Hippocampal formation (tissue), 2 donors: ENCODE data around the gene IGF2.
"Not testable (repeated sequence)": the region's sequence is repeated elsewhere in the genome, so short reads cannot be mapped to it uniquely, and the experiment has no call there.

Experiments used
- DNase-seq, 2 donors: peaks; one replicate each; lab custom pipeline; 2025; lab: John Stamatoyannopoulos, UW

The IGF2 gene

DNA sequence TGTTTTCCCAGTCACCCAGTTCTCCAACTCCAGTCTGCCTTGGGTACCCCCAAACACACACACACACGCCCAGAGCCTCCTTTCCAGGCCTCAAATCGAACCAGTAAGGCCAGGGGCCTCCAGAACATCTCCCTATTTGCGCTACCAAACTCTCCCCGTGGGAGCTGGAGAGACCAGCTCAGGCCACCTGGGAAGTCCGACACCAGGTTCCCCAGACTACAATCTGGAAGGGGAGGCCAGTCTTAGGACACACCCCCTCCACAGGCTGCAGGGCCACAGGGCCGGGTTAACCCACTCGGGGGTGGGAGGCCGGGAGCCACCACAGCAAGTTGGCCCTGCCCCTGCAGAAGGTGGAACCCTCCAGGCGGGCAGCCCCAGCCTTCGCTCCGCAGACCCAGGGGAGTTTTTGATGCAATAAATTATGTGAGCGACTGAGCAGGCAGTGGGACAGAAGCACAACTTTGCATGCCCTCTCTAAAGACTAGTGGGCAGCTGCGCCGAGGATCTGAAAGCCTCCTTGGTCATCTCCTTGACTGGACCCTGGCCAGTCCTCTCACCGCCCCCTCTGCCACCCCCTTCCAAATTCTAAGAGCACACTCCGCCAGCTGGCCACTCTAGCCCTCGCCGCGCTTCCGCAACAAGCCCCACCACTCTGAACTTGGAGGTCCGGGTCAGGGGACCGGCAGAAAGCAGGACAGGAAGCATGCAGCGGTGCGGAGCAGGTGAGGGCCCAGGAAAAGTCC is 2.8 kb downstream of the IGF2 start:
- DNase-seq = no peak

DNA sequence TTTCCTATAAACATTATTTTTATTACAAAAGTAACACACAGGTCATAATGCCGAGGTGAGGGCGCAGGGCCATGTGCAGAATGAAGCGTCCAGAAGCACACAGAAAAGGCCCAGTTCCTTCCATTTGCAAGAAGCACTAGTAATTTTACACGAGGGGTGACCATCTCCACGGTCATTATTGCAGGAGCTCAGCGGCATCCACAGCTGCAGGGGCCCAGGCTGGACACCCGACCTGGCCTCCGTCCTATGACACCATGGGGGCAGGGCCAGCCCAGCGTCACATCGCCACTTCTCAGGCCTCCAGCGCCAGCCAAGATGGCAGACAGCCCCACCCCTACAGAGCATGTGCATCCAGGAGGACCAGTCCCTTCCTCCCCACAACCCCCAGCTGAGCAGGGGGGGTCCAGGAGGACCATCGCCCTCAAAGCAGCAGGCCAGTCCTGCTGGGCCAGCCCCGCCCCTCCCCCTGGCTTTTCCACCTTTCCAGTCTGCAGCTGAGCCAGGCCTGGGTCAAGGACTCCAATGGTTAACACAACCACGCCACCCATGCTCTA is 3.5 kb downstream of the IGF2 start:
- no peak for DNase-seq

DNA sequence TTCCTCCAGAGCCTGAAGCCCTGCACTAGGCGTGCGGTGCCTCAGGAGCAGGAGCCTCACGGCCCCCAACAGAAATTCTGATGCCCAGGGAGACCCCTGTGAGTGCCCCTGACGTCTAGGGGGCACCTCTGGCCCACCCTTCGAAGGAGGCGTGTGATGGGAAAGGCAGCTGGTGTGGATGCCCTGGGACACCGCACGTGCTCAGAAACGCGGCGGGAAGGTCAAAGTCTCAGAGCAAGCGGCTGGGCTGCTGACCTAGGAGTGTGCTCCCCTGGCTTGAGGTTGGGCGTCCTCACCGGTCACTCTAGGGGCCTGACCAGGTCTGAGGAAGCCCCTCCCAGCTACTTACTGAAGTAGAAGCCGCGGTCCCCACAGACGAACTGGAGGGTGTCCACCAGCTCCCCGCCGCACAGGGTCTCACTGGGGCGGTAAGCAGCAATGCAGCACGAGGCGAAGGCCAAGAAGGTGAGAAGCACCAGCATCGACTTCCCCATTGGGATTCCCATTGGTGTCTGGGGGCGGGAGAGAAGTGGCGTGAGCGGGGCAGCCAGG is 4.1 kb downstream of the IGF2 start:
- DNase-seq = no peak

DNA sequence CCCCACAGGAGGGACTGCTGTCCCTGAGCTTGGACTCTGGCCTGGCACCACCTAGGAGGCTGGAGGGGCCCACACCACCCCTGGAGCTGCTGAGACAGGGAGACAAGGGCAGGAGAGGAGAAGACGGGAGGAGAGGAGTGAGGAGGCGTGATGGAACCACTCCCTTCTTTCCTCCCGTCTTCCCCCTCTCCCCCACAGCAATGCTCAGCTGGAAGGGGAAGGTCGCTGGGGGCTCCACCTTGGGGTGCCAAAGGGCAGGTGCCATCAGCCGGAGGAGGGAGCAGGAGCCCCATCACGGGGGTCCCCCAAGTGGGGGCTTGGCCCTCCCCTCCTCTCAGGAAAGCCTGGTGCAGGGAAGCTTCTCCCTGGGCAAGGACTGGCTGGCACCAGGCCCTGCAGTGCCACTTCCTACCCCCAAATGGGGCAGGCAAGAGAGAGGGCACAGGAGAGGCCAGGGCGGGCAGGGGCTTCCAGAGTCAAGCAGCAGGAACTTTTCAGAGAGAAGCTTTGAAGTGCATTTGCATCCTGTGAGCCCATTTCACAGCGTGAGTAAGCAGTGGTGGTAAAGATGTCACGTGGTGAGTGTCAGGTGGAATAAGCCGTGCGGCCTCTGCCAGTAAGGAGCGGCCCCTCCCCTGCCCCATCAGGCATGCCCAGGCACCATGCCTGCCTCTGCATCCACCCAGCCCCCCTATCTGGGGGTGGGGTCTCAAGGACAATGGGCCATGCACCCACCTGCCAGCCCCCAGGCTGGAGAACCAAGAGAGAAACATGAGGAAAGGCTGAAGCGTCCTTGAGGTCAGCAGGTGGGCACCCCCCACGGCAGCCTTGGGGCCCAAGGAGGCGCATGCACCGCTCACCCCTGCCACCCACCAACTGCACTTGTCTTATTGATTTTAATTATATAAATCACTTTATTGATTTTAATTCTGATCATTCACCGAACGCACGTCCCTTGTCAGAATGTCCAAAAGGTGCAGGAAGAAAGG is 4.9 kb downstream of the IGF2 start:
- DNase-seq = no peak

DNA sequence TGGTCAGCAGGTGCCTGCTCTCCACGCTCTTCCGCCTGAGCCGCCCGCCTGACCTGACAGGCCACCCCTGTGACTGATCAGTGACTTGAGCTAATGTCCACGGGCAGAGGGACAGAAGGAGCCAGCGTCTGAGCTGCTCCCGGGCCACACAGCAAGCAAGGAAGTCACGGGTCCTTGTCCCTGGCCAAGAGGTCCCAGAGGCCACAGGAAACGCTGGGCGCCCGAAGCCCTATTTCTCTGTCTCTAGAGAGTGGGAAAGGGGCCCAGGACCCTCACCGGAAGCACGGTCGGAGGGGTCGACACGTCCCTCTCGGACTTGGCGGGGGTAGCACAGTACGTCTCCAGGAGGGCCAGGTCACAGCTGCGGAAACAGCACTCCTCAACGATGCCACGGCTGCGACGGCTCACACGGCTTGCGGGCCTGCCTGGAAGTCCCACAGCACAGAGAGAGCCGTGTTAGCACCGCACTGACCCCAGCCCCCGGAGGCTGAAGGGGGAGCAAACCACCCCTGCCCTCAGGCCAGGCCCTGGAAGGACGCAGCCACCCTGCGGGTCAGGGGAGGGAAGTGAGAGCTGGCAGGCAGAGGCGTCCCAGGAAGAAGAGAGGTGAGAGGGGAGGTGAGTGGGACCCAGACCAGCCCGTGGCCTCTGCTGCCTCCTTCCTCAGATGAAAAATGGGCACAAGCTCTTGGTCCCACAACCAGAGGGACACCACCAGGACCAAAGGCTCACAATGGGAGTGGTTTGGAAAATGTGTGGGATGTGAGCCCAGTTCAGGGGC is 5.8 kb downstream of the IGF2 start:
- DNase-seq = no peak

DNA sequence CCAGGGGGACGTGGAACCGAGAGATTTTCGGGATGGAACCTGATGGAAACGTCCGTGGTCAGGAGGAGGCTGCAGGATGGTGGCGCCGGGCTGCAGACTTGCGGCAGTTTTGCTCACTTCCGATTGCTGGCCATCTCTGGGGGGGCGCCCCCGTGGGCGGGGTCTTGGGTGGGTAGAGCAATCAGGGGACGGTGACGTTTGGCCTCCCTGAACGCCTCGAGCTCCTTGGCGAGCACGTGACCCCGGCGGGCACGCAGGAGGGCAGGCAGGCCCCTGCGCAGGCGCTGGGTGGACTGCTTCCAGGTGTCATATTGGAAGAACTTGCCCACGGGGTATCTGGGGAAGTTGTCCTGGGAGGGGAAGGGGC is 6.3 kb downstream of the IGF2 start:
- DNase-seq = no peak

DNA sequence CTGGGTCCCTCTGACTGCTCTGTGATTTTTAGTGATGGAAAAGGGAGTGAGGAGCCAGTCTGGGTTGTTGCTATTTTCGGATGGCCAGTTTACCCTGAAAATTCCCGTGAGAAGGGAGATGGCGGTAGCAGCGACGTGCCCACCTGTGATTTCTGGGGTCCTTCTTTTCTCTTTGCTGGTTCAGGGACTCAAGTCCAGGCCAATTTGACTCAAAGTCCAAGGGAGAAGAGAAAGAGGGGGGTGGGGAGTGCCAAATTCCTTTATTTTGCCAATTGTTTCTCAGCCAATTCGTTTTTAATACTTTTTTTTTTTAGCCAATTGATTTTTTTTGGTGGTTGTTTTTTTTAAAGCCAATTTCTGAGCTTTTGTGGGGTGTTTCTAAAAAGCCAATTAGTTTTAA is 6.9 kb downstream of the IGF2 start:
- no peak for DNase-seq

DNA sequence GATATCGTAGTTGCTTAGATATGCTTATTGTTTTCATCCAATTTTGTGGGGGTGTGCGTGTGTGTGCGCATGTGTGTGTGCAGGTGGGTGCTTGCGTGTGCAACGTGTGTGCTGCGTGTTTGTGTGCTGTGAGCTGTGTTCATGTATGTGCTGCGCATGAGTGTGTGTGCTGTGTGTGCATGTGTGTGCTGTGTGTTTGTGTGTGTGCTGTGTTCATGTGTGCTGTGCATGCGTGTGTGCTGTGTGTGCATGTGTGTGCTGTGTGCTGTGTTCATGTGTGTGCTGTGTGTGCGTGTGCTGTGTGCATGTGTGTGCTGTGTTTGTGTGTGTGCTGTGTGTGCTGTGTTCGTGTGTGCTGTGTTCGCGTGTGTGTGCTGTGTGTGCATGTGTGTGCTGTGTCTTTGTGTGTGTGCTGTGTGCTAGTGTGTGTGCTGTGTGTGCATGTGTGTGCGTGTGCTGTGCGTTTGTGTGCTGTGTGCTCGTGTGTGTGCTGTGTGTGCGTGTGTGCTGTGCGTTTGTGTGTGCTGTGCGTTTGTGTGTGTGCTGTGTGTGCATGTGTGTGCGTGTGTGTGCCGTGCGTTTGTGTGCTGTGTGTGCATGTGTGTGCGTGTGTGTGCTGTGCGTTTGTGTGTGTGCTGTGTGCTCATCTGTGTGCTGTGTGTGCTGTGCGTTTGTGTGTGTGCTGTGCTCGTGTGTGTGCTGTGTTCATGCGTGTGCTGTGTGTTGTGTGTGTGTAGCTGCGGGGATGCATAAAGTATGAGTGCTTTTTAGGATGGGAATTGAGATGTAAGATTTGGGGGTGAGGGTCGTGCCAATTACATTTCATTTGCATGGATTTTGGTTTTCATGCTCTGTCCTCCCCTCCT is 7.6 kb downstream of the IGF2 start:
- DNase-seq = no peak

DNA sequence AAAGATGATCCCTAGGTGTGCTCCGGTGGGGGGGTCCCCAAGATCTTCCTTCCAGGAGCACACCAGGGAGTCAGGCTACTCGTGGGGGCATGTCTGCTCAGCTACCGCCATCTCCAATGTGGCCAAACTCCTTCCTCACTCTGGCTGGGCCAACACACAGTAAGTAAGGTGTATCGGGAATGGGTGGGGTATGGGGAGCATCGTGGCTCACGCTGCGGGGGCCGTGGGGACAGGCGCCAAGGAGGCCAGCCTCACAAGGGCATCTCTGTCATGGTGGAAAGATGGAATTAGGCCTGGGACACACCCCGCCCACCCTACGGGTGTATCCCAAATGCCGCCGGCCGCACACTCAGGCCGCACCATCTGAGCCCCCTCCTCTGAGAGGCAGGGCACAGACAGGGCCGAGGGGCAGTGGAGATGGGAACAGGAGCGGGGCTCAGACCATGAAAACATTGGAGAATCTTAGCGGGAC is 8.3 kb downstream of the IGF2 start:
- DNase-seq = no peak

DNA sequence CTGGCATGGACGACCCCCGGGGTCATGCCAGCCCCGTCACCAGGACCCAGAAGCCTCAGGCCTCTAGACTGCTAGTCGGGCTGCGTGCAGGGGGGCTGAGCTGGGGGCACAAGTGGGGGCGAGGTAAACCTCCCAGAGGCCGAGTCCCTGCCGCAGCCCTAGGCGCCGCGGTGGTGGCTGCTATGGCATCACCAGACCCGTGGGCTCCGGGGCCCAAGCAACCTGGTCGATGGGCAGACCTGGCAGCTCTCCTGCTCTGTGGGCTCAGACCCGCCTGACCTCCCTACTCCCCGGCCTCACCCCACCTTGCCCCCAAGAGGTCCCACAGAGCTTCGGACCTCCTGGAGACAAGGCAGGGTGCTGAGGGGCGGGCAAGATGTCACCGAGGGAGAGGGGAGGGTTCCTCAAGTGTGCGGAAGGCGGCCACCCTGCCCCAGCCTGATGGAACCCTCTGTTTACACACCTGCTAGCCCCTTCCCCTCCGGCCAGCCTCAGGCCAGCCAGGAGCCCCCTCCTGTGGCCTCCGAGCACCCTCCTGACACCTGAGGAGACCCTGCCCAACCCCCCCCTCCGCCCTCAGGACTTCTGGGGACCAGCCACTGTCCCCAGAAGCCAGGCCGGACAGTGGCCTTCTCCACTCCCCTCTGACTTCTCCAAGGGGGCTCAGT is 9.4 kb downstream of the IGF2 start:
- no peak for DNase-seq

DNA sequence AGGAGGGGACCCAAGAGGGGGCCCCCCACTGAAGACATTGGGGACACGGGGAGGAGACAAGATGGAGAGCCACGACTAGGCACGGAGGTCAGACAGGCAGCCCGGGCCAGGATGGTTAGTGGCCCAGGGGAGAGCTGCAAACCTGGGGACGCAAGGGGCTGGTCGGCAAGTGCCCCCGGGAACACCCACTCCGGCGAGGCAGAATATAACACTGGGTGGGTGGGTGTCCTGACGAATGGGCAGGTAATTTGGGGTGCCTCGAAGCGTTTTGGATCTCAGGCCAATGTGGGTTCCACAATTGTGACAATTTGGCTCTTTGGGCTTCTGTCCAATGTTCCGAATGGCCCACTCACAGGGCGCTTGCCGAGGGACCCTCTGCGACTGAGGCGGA is 9.9 kb downstream of the IGF2 start:
- DNase-seq = no peak

DNA sequence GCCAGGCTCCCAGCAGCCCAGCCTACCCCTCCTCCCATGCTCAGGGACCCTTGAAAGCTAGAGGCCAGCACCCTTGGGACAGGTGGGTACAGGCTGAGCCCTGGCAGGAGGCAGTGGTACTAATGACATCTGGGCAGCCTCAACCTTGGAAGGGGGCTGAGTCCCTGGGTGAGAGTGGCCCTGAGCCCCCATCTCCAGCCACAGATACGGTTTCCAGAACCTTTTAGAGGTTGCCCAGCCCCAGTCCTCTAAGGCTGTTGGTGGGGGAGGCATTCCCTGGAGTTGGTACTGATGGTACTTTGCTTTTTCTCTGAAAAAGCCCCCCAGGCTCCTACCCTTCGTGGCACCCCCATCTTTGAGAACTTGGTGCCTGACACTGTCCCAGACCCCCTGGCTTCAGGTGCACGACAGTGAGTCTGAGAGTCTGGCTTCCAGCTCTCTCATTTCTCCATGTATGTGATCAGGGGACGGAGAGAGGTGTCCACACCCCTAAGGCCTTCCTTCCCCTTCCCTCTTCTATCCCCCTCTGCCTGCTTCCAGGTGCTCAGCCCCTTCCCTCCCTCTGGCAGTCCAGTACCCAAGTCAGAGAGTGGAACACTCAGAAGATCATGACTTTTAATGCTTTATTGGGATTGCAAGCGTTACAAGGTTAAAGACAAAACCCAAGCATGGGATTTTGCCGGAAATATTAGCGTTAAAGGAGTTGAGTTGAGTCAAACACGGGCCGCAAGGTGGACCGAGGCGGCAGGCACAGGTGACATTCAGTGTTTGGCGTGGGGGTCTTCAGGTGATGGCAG is 10.5 kb downstream of the IGF2 start:
- DNase-seq = no peak

DNA sequence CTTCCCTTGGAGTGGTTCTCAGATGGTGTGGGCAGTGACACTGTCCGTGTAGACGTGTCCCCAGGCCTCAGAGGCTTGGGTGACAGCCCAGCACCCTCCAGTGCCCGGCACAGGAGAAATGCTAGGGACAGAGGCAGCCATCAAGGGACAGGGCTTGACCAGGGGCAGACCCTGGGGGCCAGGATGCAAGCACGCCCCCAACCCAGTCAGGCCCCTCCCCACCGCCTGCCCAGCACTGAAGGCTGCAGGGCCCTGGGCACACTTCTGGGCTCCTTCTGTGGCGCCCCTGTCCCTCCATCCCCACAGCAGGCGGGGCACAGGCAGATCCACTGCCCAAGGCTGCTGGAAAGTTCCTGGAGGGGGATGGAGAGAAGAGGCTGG is 11.1 kb downstream of the IGF2 start:
- DNase-seq = no peak

DNA sequence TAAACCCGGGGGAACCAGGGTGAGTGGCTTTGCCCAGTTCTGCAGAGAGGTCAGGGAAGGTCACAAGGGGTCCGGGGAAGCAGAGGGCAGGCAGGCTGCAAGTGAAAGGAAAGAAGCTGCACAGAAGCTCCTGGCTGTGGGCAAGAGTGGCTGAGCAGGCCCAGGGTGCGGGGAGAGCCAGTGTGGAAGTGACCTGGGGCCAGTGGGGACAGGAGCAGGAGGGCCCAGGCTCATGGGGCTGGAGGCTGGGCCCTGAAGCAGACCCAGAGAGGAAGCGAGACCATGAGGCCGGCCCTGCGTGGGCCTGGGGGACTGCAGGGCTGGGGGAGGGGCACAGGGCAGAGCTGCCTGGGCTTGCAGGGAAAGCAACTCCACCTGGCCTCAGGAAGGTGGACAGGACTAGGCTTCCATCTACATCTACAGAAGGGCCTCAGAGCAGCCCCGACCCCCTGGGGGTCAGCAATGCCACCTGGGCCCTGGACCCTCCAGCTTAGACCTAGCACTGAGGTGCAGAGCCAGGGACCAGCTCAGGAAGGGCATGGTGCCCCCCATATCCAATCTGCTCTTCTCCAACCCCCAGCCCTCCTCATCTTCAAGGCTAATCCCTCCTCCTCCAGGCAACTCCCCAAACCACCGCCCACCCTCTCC is 11.6 kb downstream of the IGF2 start:
- DNase-seq = no peak

DNA sequence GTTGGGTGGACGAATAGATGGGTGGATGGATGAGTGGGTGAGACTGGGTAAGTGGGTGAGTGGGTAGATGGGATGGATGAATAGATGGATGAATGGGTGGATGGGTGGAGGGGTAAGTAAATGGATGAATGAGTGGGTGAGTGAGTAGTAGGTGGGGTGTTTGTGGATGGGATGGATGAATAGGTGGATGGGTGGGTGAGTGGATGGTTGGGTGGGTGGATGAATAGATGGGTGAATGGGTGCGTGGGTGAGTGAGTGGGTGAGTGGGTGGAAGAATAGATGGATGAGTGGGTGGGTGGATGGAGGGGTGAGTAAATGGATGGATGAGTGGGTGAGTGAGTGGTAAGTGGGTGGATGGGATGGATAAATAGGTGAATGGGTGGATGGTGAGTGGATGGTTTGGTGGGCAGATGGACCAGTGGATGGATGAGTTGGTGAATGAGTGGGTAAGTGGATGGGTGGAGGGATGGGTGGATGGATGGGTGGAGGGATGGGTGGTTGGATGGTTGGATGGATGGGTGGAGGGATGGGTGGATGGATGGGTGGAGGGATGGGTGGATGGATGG is 12.6 kb downstream of the IGF2 start:
- no peak for DNase-seq

DNA sequence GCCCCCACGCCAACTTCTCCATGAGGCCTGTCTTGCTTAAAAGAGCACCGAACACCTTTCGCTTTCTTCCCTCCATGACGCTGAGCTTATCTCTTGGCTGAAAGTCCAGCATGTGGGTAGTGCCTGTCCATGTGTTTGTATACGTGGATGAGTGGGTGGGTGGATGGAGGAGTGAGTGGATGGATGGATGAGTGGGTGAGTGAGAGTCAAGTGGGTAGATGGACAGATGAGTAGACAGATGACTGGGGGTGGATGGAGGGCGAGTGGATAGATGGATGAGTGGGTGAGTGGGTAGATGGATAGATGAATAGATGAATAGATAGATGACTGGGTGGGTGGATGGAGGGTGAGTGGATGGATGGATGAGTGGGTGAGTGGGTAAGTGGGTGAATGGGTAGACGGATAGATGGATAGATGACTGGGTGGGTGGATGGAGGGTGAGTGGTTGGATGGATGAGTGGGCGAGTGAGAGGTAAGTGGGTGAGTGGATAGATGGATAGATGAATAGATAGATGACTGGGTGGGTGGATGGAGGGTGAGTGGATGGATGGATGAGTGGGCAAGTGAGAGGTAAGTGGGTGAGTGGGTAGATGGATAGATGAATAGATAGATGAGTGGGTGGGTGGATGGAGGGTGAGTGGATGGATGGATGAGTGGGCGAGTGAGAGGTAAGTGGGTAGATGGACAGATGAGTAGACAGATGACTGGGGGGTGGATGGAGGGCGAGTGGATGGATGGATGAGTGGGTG is 14.3 kb downstream of the IGF2 start:
- DNase-seq = not testable (repeated sequence)

DNA sequence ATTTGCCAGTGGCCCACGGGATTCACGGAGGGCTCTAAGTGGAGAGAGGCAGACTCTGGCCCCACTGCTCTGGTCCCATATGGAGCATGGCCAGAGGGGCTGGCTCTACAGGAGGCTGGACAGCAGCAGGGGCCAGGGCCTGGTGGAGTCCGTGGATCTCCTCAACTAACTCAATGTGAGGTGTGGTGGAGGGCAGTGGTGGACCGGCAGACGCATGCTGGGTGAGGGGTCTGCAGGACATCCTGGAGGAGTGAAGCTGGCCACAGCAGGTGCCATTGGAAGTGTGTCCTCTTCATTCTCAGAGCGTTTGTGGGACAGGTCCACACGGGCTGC is 15.6 kb downstream of the IGF2 start:
- DNase-seq = no peak
